Measurements from ENCODE around the gene SLC41A2. TPM values are rescaled to one million over a fixed set of nuclear protein-coding genes. Genes with fewer than 3 reads are reported as not detected.

Gene SLC41A2
- total RNA-seq, 1 donor from 2014 or later, result 9.7 TPM

- DNase-seq (ENCODE audit: low read depth), result no peak
Observed at GRCh38 chr12:104930388-104931326, 27.4 kb downstream of the SLC41A2 start.

DNA sequence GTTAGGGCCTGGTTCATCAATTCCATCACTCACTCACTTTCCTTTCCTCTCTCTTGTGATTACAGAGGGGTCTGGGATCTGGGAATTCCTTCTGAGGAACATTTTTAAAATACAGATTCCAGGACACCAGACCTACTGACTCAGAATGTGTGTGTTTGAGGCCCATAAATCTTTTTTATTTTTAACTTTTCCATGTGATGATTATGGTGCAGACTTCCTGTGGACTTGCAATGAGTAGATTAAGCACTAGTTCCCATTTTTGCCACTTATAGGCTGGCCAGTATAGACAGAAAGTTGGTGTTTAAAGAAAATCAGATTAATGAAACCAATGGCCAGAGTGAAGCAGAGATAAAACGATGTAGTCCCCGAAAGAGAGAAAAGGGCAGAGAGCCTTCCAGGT lies 28.1 kb downstream of the SLC41A2 start:
- DNase-seq (ENCODE audit: low read depth), result no peak

DNA sequence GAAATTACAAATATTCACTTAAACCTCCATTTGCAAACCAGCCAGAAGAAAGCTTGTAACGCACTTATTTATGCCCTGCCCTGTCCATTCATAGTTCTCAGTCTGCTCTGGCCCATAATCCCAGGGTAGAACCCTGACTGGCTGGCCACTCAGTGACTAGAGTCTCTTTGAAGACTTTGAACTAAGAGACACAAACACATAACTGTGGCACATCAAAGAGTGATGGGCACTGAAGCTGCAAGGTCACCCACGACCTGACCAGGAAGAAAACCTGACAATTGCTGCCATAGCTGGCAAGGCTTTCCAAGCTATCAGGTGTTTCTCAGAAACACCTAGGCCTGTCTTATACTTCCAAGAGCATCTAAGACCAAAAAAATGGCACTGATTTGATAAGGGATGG lies 28.7 kb downstream of the SLC41A2 start:
- no peak for DNase-seq (ENCODE audit: low read depth)

- peak; percentile 13 for DNase-seq (ENCODE audit: low read depth)
Observed at GRCh38 chr12:104928036-104928745, 29.9 kb downstream of the SLC41A2 start.

- DNase-seq (ENCODE audit: low read depth), result no peak
Observed at GRCh38 chr12:104925501-104925900, 32.6 kb downstream of the SLC41A2 start.

GRCh38 chr12:104921340-104921739 lies 36.8 kb downstream of the SLC41A2 start:
- DNase-seq (ENCODE audit: low read depth), result no peak

DNA sequence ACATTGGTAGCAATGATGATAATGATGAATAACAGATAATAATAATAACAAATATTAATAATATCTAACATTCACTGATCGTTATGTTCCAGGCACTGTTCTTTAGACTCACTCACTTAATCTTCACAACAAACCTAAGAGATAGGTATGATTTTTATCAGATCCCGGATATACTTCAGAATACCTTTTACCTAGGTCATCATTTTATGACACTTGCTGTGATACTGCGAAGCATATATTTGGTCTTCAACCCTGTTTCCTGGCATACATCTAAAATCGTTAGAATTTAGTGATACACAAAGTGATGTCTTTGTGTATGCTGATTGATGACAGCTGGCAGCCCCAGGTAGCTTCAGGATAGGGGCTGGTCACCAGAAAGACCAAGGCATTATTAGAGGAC lies 46.1 kb downstream of the SLC41A2 start:
- no peak for DNase-seq (ENCODE audit: low read depth)

DNA sequence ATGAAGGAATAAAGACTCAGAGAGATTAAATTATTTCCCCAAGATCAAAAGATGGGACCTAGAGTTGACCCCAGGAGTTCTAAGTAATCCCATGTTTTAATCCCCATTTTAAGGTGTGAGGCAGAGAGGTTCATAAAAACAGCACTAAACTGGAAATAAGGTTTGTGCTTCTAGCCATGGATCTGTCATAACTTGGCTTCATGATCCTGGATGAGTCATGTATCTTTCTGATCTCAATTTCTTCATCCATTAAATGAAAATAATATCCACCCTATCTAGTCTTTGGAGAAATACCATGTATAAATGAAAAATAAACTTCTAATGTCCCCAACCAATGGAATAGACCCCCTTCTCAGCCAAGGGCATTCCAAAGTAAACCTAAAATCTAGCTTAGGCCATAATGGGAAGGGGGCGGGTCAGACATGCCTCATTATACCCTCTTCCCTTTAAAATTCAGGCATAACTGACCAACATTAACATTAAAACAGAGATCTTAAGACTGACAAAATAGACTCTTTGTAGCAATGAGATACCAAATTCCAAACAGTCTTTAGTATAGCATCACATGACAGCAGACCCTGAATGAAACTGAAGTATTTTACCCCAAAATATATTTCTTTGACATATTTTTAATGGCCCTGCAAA lies 47.8 kb downstream of the SLC41A2 start:
- DNase-seq (ENCODE audit: low read depth), result no peak

DNA sequence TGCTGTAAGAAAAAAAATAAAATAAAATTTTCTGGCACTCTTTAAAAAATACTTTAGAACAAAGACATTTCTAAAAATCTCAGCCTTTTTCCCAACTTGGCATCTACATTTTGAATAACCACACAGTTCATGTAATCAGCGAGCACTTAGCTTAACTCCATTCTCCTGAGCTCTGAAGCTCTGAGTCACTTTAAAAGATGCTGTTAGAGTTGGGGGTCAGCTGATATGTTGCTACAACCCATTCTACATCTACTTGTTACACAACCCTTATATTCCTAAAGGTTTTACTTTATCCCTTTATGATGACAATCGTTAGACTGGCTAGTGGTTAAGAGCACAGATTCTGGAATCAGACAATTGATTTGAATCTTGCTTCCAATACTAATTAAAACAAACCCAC lies 48.3 kb downstream of the SLC41A2 start:
- no peak for DNase-seq (ENCODE audit: low read depth)

Other genes starting within 250 kb of the SLC41A2 start
- 3.9 and 6.1 TPM in 2 replicates for gene NOPCHAP1, start 28.0 kb upstream of the SLC41A2 start, total RNA-seq
- 11.3 and 13.4 TPM in 2 replicates for gene ALDH1L2, start 126.2 kb upstream of the SLC41A2 start, total RNA-seq
- gene WASHC4, start 149.4 kb upstream of the SLC41A2 start, total RNA-seq, result 72.0 and 75.7 TPM in 2 replicates

Data from myocyte (in vitro differentiated cells).